ENCODE measurements around the gene SPR.

SPR gene

GRCh38 chr2:72887032-72887739, at the start of gene SPR:
Gene SPR, plus strand, starts transcription at chr2:72887408. Its CDS starts 25 bp downstream, at chr2:72887433.
- TF ChIP-seq CTCF (IDR thresholded peaks at IDR 0.05), result no peak
- TF ChIP-seq ZFX (IDR thresholded peaks at IDR 0.05; ENCODE audit: borderline replicate concordance), result no peak
- H3K27ac ChIP-seq, result peak within 1 kb of the TSS; percentile 97

GRCh38 chr2:72840066-72840465, 47.1 kb upstream of the SPR start:
- TF ChIP-seq ZFX (IDR thresholded peaks at IDR 0.05; ENCODE audit: borderline replicate concordance) (no peak), CTCF (IDR thresholded peaks at IDR 0.05) (no peak)
- H3K27ac ChIP-seq, result no peak overlapping the region

GRCh38 chr2:72841462-72842125, 45.6 kb upstream of the SPR start:
- no peak for TF ChIP-seq CTCF (IDR thresholded peaks at IDR 0.05)
- no peak for TF ChIP-seq ZFX (IDR thresholded peaks at IDR 0.05; ENCODE audit: borderline replicate concordance)
- H3K27ac ChIP-seq, result no peak overlapping the region

GRCh38 chr2:72843301-72843700, 43.9 kb upstream of the SPR start:
- TF ChIP-seq ZFX (IDR thresholded peaks at IDR 0.05; ENCODE audit: borderline replicate concordance) (no peak), CTCF (IDR thresholded peaks at IDR 0.05) (no peak)
- H3K27ac ChIP-seq, result no peak overlapping the region

GRCh38 chr2:72846171-72847095, 40.8 kb upstream of the SPR start:
- TF ChIP-seq CTCF (IDR thresholded peaks at IDR 0.05) (no peak), ZFX (IDR thresholded peaks at IDR 0.05; ENCODE audit: borderline replicate concordance) (no peak)
- no peak overlapping the region for H3K27ac ChIP-seq

GRCh38 chr2:72847534-72848315, 39.5 kb upstream of the SPR start:
- TF ChIP-seq ZFX (IDR thresholded peaks at IDR 0.05; ENCODE audit: borderline replicate concordance) (no peak), CTCF (IDR thresholded peaks at IDR 0.05) (no peak)
- no peak overlapping the region for H3K27ac ChIP-seq

All from 22Rv1 (cell line).